Right lobe of liver (tissue), 6 donors: ENCODE results near the gene RNF182. TPM values are rescaled to one million over a fixed set of nuclear protein-coding genes. Genes with fewer than 3 reads are reported as not detected.
"Not testable (repeated sequence)": the region's sequence is repeated elsewhere in the genome, so short reads cannot be mapped to it uniquely, and the experiment has no call there.

ENCODE experiments used
- ATAC-seq, 4 donors: fragments of 200-7000 bp; cut with Tn5 transposase; one replicate each; pipeline ENCODE4 v1.9.1; 2020; ENCODE audit warnings: mild to moderate bottlenecking in 4 of 4, moderate library complexity in 4 of 4
- DNase-seq, 3 donors: peaks; one replicate each; pipeline ENCODE4 v3.0.0-alpha.2; 2020
- H3K27ac ChIP-seq, 3 donors: fragments of 200-600 bp; one replicate each; pipeline ENCODE4 v1.8.0; 2022
- H3K27me3 ChIP-seq, 2 donors: fragments of 200-600 bp; one replicate each; pipeline ENCODE4 v1.8.0; 2022
- H3K36me3 ChIP-seq, 4 donors: fragments of 200-600 bp; sonication (generic) in 1 of 4; one replicate each; pipeline versions ENCODE4 v1.5.1 to v1.8.0; 2017 to 2022; ENCODE audit warnings: control low read depth in 1 of 4
- H3K4me1 ChIP-seq, 4 donors: fragments of 200-600 bp; sonication (generic) in 1 of 4; one replicate each; pipeline versions ENCODE4 v1.5.1 to v1.8.0; 2017 to 2022; ENCODE audit warnings: control low read depth in 1 of 4
- H3K4me3 ChIP-seq, 3 donors: fragments of 200-600 bp; one replicate each; pipeline ENCODE4 v1.8.0; 2022
- H3K9me3 ChIP-seq, 4 donors: fragments of 200-600 bp; sonication (generic) in 1 of 4; one replicate each; pipeline versions ENCODE4 v1.5.1 to v1.8.0; 2017 to 2022; ENCODE audit warnings: control low read depth in 1 of 4
- POLR2A ChIP-seq: fragments of 450-650 bp; IDR thresholded peaks from one replicate; pipeline ENCODE4 v1.6.1; 2017; ENCODE audit warnings: antibody characterized with exemption, mild to moderate bottlenecking
- WGBS: methylation state at CpG from one replicate; pipeline ENCODE4 v1.1.6; 2018; ENCODE audit warnings: low coverage, low lambda C conversion rate; ENCODE audit not compliant: insufficient coverage; ENCODE audit errors: missing lambda C conversion rate; 5-methylcytosine and 5-hydroxymethylcytosine counted together
- intact Hi-C, 2 donors: fragments of 100-400 bp; cut with DNase I; formaldehyde crosslinking; loops; one replicate each; pipeline versions ENCODE4 v1.11.2 to v1.14.1; 2022
- total RNA-seq, 6 experiments: library from RNA; depleted of rRNA in 2 of 6; stranded (reverse); fragments of >200 nt in 2 of 6; fragmentation: NEBNext Ultra II Directional in 3 of 6; extraction: Animal tissue kit (Norgen Biotek cat#: 25700) in 3 of 6; gene quantifications; one replicate each; pipeline versions ENCODE4 v1.1.0 to v1.2.4, GENCODE V29; 2016 to 2023
- TF ChIP-seq, protein P1 (sequence below), 4 donors: fragments of 200-600 bp in 3 of 4; fragments of 450-650 bp in 1 of 4; IDR thresholded peaks; one replicate each; pipeline versions ENCODE4 v1.5.1 to v1.8.0; 2016 to 2022; ENCODE audit warnings: antibody characterized with exemption in 4 of 4, mild to moderate bottlenecking in 2 of 4
- donor health status: DM: no; HTN: yes; CAD: no.
- donor health status: DM: no; HTN: no; CAD: no.
- donor health status: DM: no; HTN: no; CAD: no.
- donor health status: DM: no; HTN: yes; CAD: no.
- donor health status: DM: no; HTN: yes; CAD: no.

The RNF182 gene
- total RNA-seq, 6 experiments from 2014 or later: not detected

- DNase-seq (no peak), ATAC-seq (no peak)
- Histone ChIP-seq H3K4me3 (no peak overlapping the region), H3K36me3 (no peaks in the 10 kb centered on the region), H3K4me1 (no peaks in the 10 kb centered on the region), H3K27me3 (peaks cover 4% of the 10 kb centered on the region in 2 donors), H3K9me3 (no peaks in the 10 kb centered on the region), H3K27ac (no peak overlapping the region)
- 50% methylated on average over 1 of the region's 1 CpG for WGBS
- no peak for TF ChIP-seq POLR2A
- TF ChIP-seq, protein P1, sequence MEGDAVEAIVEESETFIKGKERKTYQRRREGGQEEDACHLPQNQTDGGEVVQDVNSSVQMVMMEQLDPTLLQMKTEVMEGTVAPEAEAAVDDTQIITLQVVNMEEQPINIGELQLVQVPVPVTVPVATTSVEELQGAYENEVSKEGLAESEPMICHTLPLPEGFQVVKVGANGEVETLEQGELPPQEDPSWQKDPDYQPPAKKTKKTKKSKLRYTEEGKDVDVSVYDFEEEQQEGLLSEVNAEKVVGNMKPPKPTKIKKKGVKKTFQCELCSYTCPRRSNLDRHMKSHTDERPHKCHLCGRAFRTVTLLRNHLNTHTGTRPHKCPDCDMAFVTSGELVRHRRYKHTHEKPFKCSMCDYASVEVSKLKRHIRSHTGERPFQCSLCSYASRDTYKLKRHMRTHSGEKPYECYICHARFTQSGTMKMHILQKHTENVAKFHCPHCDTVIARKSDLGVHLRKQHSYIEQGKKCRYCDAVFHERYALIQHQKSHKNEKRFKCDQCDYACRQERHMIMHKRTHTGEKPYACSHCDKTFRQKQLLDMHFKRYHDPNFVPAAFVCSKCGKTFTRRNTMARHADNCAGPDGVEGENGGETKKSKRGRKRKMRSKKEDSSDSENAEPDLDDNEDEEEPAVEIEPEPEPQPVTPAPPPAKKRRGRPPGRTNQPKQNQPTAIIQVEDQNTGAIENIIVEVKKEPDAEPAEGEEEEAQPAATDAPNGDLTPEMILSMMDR (IDR thresholded peaks at IDR 0.05): no peak
- intact Hi-C loops: no loop called here
These were observed 7.1 kb downstream of the RNF182 start for GRCh38 chr6:13931797-13932402.

DNA sequence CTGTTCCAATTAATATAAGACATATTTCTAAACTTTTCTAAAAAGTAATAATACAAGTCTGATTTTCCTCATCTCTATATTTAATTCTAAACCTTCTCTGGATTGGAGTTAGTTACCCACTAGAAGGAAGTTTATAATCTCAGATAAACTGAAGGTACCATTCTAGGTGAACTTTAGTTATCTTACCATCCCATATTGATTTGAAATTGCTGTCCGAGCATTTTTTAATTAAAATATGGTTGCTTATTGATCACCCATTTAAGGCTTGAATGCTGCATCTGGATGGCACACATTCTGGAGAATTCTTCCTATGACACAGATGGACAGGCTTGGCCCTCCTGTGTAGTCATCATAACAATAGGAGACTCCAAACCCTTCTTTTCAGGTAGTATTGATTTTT is 8.0 kb downstream of the RNF182 start:
- WGBS: 64% methylated on average over 1 of the region's 1 CpG
- no peaks in the 10 kb centered on the region for H3K36me3 ChIP-seq
- no peak overlapping the region for H3K4me3 ChIP-seq
- TF ChIP-seq, protein P1 (IDR thresholded peaks at IDR 0.05): no peak
- TF ChIP-seq POLR2A: no peak
- DNase-seq: no peak
- H3K9me3 ChIP-seq: no peaks in the 10 kb centered on the region
- H3K27me3 ChIP-seq: peaks cover 0 to 4% of the 10 kb centered on the region in 2 donors
- no peaks in the 10 kb centered on the region for H3K4me1 ChIP-seq
- ATAC-seq: no peak
- H3K27ac ChIP-seq: no peak overlapping the region
- intact Hi-C loops: no loop called here

DNA sequence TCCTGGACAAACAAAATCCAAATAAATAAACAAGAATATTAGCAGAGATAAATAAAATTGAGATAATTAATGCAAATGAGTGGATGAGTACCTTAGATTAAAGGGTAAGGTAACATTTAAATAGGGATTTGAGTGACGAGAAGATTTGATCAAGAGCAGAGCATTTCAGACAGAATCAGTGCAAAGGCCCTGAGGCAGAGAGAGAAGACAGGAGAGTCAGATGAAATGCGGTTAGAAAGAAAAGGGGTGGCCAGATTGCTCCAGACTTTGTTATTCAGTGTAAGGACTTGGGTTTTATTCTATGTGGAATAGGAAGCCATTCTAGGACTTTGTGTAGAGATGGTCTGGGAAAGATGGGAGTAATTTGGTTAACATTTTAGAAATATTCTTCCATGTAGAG is 10.0 kb downstream of the RNF182 start:
- Histone ChIP-seq H3K4me3 (no peak overlapping the region), H3K9me3 (no peaks in the 10 kb centered on the region), H3K4me1 (no peaks in the 10 kb centered on the region), H3K27me3 (no peaks in the 10 kb centered on the region), H3K27ac (no peak overlapping the region), H3K36me3 (no peaks in the 10 kb centered on the region)
- intact Hi-C loops: no loop called here
- DNase-seq: no peak
- no peak for ATAC-seq
- 81% methylated on average over 2 of the region's 2 CpGs for WGBS
- TF ChIP-seq, protein P1 (IDR thresholded peaks at IDR 0.05): no peak
- TF ChIP-seq POLR2A: no peak

GRCh38 chr6:13935190-13935880 is 10.6 kb downstream of the RNF182 start:
- H3K9me3 ChIP-seq: no peaks in the 10 kb centered on the region
- TF ChIP-seq POLR2A: no peak
- TF ChIP-seq, protein P1 (IDR thresholded peaks at IDR 0.05): no peak
- H3K4me3 ChIP-seq: no peak overlapping the region
- H3K4me1 ChIP-seq: no peaks in the 10 kb centered on the region
- peaks cover 0 to under 1% of the 10 kb centered on the region in 2 donors for H3K27me3 ChIP-seq
- no peaks in the 10 kb centered on the region for H3K36me3 ChIP-seq
- ATAC-seq (no peak), DNase-seq (no peak)
- WGBS: 85% methylated on average over 3 of the region's 3 CpGs
- intact Hi-C loops: no loop called here
- no peak overlapping the region for H3K27ac ChIP-seq

- H3K36me3 ChIP-seq, H3K4me1 ChIP-seq, H3K9me3 ChIP-seq, intact Hi-C loops, H3K27ac ChIP-seq, DNase-seq, ATAC-seq, H3K4me3 ChIP-seq, H3K27me3 ChIP-seq: not testable (repeated sequence)
- 73% methylated on average over 3 of the region's 3 CpGs for WGBS
These were observed 11.1 kb downstream of the RNF182 start for GRCh38 chr6:13935881-13936261.
